ENCODE results near the gene GPR150.
"Not testable (repeated sequence)": the region's sequence is repeated elsewhere in the genome, so short reads cannot be mapped to it uniquely, and the experiment has no call there.

GPR150 gene

DNA sequence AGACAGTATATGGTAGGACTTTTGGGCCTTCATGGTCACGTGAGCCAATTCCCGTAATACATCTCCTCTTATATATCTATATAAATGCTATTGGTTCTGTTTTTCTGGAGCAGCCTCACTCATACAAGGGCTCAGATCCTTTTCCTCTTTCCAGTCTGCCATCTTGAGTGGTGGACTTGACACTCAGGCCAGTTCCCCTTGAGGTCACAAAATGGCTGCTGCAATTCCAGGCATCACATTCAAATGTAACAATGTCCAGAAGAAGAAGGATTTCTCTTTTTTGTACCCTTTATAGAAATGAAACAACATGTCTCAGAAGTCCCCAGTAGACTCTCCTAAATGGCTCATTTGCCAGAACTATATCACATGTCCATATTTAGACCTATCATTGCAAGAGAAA lies 4.5 kb downstream of the GPR150 start:
- no peak for DNase-seq (ENCODE audit: low spot score)

DNA sequence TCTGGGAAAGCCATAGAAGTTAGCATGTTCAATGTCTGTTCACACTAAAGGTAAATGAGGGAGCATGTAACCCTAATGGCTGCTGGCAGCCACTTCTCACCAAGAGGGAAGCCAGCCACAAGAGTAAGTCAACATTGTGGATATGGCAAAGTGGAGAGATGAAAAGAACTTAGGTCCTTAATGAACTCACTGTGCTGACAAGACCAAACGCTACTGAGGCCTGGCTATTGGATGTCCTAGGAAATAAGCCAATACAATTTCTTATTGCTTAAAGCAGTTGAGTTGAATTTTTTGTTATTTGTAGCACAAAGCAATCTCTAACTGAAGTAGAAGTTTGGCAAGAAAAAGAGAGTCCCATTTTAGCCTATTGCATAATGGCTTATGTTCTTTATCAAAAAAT lies 6.8 kb downstream of the GPR150 start:
- no peak for DNase-seq (ENCODE audit: low spot score)

- no peak for DNase-seq (ENCODE audit: low spot score)
These were observed 8.3 kb downstream of the GPR150 start for GRCh38 chr5:95627971-95628810.

- no peak for DNase-seq (ENCODE audit: low spot score)
These were observed 9.0 kb downstream of the GPR150 start for GRCh38 chr5:95628933-95629332.

DNA sequence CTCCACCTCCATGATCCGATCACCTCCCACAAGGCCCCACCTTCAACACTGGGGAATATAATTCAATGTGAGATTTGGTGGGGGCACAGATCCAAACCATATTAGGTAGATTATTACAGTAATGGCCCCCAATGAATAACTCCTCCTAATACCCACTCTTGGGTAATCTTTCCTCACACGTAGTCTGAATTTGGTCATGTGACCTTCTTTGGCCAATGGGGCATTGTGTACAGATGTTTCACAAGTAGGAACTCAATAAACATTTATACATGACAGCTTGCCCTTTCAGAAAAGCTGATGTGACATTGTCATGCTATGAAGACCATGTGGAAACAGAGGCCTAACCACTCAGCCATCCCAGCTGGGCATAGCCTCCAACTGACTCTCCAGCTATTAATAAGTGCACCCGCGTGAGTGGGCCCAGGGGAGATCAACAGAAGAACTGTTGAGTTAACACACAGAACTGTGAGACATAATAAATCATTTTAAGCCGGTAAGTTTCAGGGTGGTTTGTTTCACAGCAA lies 10.6 kb downstream of the GPR150 start:
- DNase-seq (ENCODE audit: low spot score), result no peak

- DNase-seq (ENCODE audit: low spot score), result no peak
These were observed 11.5 kb downstream of the GPR150 start for GRCh38 chr5:95631255-95631958.

GRCh38 chr5:95631991-95632675 lies 12.2 kb downstream of the GPR150 start:
- no peak for DNase-seq (ENCODE audit: low spot score)

DNA sequence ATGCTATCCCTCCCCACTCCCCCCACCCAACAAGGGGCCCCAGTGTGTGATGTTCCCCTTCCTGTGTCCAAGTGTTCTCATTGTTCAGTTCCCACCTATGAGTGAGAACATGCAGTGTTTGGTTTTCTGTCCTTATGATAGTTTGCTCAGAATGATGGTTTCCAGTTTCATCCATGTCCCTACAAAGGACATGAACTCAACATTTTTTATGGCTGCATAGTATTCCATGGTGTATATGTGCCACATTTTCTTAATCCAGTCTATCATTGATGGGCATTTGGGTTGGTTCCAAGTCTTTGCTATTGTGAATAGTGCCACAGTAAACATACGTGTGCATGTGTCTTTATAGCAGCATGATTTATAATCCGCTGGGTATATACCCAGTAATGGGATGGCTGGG lies 13.1 kb downstream of the GPR150 start:
- not testable (repeated sequence) for DNase-seq (ENCODE audit: low spot score)

DNA sequence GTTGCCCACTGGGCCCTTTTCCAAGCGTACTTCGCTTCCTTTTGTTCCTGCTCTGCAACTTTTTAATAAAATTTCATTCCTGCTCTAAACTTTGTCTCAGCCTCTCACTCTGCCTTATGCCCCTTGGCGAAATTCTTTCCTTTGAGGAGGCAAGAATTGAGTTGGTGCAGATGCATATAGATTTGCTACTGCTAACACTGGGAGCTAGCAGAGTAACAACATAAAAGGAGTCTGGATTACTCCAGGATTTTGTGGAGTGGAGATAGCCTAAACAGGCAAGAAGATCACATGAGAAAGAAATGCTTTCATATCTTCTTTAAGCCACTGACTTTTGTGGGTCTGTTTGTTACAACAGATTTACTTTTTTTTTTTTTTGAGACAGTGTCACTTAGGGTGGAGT lies 13.8 kb downstream of the GPR150 start:
- no peak for DNase-seq (ENCODE audit: low spot score)

DNA sequence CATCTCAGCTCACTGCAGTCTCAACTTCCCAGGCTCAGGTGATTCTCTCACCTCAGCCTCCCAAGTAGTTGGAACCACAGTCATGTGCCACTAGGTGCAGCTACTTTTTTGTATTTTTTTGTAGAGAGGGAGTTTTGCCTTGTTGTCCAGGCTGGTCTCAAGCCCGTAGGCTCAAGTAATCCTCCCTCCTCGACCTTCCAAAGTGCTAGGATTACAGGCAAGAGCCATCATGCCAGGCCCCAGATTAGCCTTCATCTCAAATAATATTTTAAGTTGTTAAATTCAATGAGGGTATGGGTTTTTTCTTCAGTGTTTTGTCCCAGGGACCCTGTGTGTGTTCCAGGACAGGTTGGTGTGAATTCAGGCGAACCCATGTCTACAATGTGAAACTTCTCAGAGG lies 14.2 kb downstream of the GPR150 start:
- DNase-seq (ENCODE audit: low spot score), result no peak

GRCh38 chr5:95638632-95639031 lies 18.7 kb downstream of the GPR150 start:
- DNase-seq (ENCODE audit: low spot score), result no peak

GRCh38 chr5:95641741-95642220 lies 21.9 kb downstream of the GPR150 start:
- no peak for DNase-seq (ENCODE audit: low spot score)

- no peak for DNase-seq (ENCODE audit: low spot score)
These were observed 23.3 kb downstream of the GPR150 start for GRCh38 chr5:95643152-95643551.

GRCh38 chr5:95644351-95645042 lies 24.6 kb downstream of the GPR150 start:
- DNase-seq (ENCODE audit: low spot score), result peak; percentile 80

DNA sequence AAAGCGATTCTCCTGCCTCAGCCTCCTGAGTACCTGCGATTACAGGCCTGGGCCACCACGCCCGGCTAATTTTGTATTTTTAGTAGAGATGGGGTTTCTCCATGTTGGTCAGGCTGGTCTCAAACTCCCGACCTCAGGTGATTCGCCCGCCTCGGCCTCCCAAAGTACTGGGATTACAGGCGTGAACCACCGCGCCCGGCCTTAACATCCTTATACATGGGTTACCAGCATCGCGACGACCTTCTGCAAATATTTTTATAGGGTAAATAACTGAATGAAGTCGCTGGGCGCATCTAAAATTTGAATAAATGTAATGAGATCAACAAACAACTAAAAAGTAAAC lies 26.3 kb downstream of the GPR150 start:
- DNase-seq (ENCODE audit: low spot score), result not testable (repeated sequence)

- peak; percentile 98 for DNase-seq (ENCODE audit: low spot score)
These were observed 26.9 kb downstream of the GPR150 start, which contains the start of gene RFESD for GRCh38 chr5:95646569-95647431. RFESD (plus strand) TSS chr5:95646777; CDS start chr5:95652272, 5,495 bp downstream.

DNA sequence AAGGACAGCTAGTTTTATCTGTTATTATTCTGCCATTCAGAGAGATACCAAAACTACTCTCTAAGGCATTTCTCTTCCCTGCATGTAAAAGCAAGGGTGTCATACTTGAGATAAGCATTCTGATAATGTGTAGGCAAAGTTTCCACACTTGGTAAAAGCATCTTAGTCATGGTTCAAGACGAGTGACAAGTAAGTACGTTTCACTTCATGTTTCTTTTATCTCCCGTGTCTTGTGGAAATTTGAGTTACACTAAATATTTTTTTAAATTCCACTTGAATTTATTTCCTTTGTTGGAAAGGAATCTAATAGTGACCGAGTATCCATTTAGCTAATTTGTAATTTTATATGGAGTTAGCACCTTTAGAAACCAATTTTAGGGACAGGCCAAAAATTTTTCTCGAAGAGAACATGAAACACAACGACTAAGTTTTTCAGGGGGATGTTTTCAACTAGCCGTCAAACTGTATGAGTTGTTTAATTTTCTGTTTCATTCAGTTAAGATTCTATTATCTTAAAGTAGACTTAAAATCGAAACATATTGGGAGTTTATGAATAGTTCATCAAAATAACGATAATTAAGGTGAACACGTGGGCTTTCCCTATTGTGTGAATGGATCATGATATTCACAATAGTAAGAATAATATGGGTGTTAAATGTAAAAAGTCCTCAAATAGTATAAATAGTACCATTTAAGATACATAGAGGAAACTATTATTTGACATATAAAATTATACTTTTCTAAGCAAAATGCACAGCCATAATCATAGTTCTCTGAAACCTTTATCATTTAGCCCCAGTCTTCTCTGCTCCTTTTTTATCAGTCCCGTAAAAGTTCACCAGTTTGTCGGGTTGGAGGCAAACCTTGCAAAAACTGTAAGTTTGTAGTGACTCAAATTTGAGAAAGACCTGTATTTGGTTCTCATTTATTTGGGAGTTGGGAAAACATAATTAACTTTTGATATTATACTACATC lies 28.3 kb downstream of the GPR150 start:
- DNase-seq (ENCODE audit: low spot score), result peak; percentile 93

DNA sequence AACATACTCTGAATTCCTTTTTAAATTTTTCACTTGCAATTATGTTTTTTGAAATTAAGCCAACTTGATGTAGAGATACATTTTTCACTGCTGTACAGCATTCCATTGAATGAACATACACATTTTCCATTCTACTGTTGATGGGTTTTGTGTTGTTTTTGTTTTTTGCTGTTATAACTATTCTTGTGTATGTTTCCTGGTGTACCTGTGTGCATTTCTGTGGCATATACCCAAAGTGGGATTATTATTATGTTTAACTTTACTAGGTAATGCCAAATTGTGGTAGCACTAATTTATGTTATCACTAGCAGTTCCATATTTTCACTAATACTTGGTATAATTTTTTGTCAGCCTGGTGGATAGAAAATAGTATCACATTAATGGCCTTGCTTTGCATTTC lies 29.4 kb downstream of the GPR150 start:
- DNase-seq (ENCODE audit: low spot score), result peak; percentile 51

- peak; percentile 50 for DNase-seq (ENCODE audit: low spot score)
These were observed 30.1 kb downstream of the GPR150 start for GRCh38 chr5:95649842-95650620.

Measured in hematopoietic multipotent progenitor cell treated with erythropoietin and hydrocortisone succinate and interleukin-3 and kit ligand, for 15 days (in vitro differentiated cells).